ENCODE measurements around the gene NCOA6.
A peak's percentile ranks its signal among the peaks of the same experiment; 100 is the strongest.

Gene NCOA6

DNA sequence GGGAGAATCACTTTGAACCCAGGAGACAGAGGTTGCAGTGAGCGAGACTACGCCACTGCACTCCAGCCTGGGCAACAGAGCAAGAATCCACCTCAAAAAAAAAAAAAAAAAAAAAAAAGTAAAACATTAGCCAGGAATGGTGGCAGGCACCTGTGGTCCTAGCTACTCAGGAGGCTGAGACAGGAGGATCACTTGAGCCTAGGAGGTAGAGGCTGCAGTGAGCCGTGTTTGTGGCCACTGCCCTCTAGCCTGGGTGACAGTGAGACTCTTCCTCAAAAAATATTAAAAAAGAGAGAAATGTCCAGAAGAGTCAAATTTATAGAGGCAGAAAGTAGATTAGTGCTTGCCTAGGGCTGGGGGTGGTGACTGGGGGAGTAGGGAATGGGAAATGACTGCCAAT is 141.8 kb downstream of the NCOA6 start:
- no peak overlapping the region for H3K14ac ChIP-seq (ENCODE audit: low read length)
- no peak overlapping the region for H2BK5ac ChIP-seq (ENCODE audit: low read length)
- H2AFZ ChIP-seq (ENCODE audit: low read length), result no peak overlapping the region
- no peak overlapping the region for H4K91ac ChIP-seq (ENCODE audit: low read depth, low read length, poor library complexity)
- no peak overlapping the region for H2BK120ac ChIP-seq (ENCODE audit: low read depth, low read length)
- no peaks in the 10 kb centered on the region for H3K9me3 ChIP-seq (replicated peaks in 1 of 2; ENCODE audit: control insufficient read depth in 2 of 2, insufficient read depth in 1 of 2, low read depth in 1 of 2, low read length in 2 of 2)
- H3K79me1 ChIP-seq (ENCODE audit: low read depth, low read length), result no peaks in the 10 kb centered on the region
- no peak for DNase-seq (ENCODE audit: low spot score)
- H3K4me3 ChIP-seq (ENCODE audit: low read length in 2 of 2), result no peak overlapping the region
- no peaks in the 10 kb centered on the region for H3K27me3 ChIP-seq (ENCODE audit: control insufficient read depth in 3 of 3, insufficient read depth in 3 of 3, low read depth in 1 of 3, low read length in 3 of 3)
- no peak overlapping the region for H2BK15ac ChIP-seq (ENCODE audit: low read length)
- H3K9ac ChIP-seq (ENCODE audit: low read depth, low read length, poor library complexity), result no peak overlapping the region
- no peak overlapping the region for H3K27ac ChIP-seq (replicated peaks; ENCODE audit: low read length)
- H3K4me1 ChIP-seq (ENCODE audit: control insufficient read depth in 2 of 2, insufficient read depth in 1 of 2, low read depth in 1 of 2, low read length in 2 of 2), result no peaks in the 10 kb centered on the region
- no peak overlapping the region for H2BK12ac ChIP-seq (ENCODE audit: low read length)
- no CpG with 5 or more reads among the region's 3 CpGs for WGBS, 2 donors (ENCODE audit: extremely low coverage in 2 of 2, insufficient read length in 2 of 2, insufficient replicate concordance in 1 of 2)
- no peak overlapping the region for H3K4ac ChIP-seq (ENCODE audit: low read length)
- no peak overlapping the region for H3K18ac ChIP-seq (ENCODE audit: low read length)
- no peak overlapping the region for H3K23ac ChIP-seq (ENCODE audit: low read depth, low read length, poor library complexity)
- H3K4me2 ChIP-seq (ENCODE audit: insufficient read depth, low read length, poor library complexity, severe bottlenecking), result no peak overlapping the region
- no peak overlapping the region for H4K8ac ChIP-seq (ENCODE audit: low read depth, low read length)
- H2AK5ac ChIP-seq (ENCODE audit: low read depth, low read length), result no peak overlapping the region
- H3K36me3 ChIP-seq (replicated peaks in 1 of 2; ENCODE audit: control insufficient read depth in 2 of 2, insufficient read depth in 2 of 2, low read length in 2 of 2), result no peaks in the 10 kb centered on the region

DNA sequence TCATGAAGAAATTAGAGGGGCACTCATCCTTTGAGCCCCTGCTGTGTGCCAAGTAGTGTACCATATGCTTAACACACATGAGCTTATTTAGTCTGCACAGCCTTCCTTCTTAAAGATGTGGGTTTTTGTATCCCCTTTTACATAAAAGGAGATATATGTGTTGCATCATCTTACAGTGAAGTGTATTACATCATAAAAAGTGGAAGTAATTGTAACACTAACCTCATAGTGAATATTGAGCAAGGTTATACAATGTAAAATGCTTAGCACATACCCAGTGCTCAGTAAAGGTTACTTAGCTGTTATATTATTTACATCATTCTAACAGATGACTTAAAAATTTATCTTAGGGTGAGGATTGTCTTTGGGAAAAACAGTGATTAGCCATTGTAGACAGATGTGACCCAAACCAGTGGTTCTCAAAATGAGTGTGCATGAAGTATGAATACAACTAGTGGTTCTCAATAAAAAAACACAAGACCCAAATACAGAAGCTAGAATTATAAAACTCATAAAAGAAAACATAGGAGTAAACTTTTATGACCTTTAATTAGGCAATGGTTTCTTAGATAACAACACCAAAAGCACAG is 144.8 kb downstream of the NCOA6 start:
- H3K9me3 ChIP-seq (replicated peaks in 1 of 2; ENCODE audit: control insufficient read depth in 2 of 2, insufficient read depth in 1 of 2, low read depth in 1 of 2, low read length in 2 of 2), result no peaks in the 10 kb centered on the region
- H3K4me3 ChIP-seq (ENCODE audit: low read length in 2 of 2), result no peak overlapping the region
- H3K4me1 ChIP-seq (ENCODE audit: control insufficient read depth in 2 of 2, insufficient read depth in 1 of 2, low read depth in 1 of 2, low read length in 2 of 2), result no peaks in the 10 kb centered on the region
- no peak overlapping the region for H2AK5ac ChIP-seq (ENCODE audit: low read depth, low read length)
- no peak overlapping the region for H3K4ac ChIP-seq (ENCODE audit: low read length)
- H4K8ac ChIP-seq (ENCODE audit: low read depth, low read length), result no peak overlapping the region
- no peaks in the 10 kb centered on the region for H3K27me3 ChIP-seq (ENCODE audit: control insufficient read depth in 3 of 3, insufficient read depth in 3 of 3, low read depth in 1 of 3, low read length in 3 of 3)
- H4K91ac ChIP-seq (ENCODE audit: low read depth, low read length, poor library complexity), result no peak overlapping the region
- no peak overlapping the region for H3K18ac ChIP-seq (ENCODE audit: low read length)
- no peak overlapping the region for H3K9ac ChIP-seq (ENCODE audit: low read depth, low read length, poor library complexity)
- no peaks in the 10 kb centered on the region for H3K36me3 ChIP-seq (replicated peaks in 1 of 2; ENCODE audit: control insufficient read depth in 2 of 2, insufficient read depth in 2 of 2, low read length in 2 of 2)
- no peak overlapping the region for H2BK15ac ChIP-seq (ENCODE audit: low read length)
- H3K79me1 ChIP-seq (ENCODE audit: low read depth, low read length), result no peaks in the 10 kb centered on the region
- H2BK120ac ChIP-seq (ENCODE audit: low read depth, low read length), result no peak overlapping the region
- H2BK12ac ChIP-seq (ENCODE audit: low read length), result no peak overlapping the region
- no peak overlapping the region for H3K27ac ChIP-seq (replicated peaks; ENCODE audit: low read length)
- H2AFZ ChIP-seq (ENCODE audit: low read length), result no peak overlapping the region
- H3K23ac ChIP-seq (ENCODE audit: low read depth, low read length, poor library complexity), result no peak overlapping the region
- H2BK5ac ChIP-seq (ENCODE audit: low read length), result no peak overlapping the region
- no peak overlapping the region for H3K14ac ChIP-seq (ENCODE audit: low read length)
- DNase-seq (ENCODE audit: low spot score), result no peak
- H3K4me2 ChIP-seq (ENCODE audit: insufficient read depth, low read length, poor library complexity, severe bottlenecking), result no peak overlapping the region

DNA sequence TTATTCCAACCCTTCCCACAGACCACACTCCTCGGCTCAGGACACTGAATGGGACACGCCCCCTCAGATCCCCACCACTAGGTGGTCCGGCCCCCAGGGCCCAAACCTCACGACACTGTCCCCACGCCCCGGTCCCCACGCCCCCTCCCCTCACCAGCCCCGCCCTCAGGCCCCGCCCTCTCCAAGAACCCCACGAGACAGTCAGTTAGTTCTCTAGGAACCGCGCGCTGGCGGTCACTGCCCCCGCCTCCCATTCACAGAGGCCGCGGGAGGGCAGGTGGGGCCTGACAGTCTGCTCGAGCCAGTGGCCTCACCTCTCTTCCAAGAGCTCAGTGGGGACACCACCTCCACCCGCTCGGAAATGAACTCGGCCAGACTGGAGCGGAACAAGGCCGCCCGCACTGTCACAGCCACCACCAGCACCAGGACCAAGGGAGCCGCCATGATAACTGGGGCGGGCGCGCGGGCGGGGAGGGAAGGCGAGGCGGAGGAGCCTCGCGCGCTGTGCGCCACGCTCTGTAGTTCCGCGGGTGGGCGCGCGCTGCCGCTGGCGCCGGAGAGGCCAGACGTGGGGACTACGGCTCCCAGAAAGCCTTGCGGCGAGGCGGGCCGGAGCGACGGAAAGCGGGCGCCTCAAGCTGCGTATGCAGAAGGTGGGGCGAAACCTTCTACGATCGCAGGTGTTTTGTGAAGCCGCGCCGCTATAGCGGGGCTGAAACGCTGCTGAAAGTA is 148.6 kb downstream of the NCOA6 start, which contains the start of gene PIGU:
PIGU (minus strand) TSS at position 451 of the 732 bp plus-strand sequence; CDS start at position 444, 7 bp downstream.
- Histone ChIP-seq H3K27me3 (ENCODE audit: control insufficient read depth in 3 of 3, insufficient read depth in 3 of 3, low read depth in 1 of 3, low read length in 3 of 3) (no peaks in the 10 kb centered on the region), H2BK12ac (ENCODE audit: low read length) (no peak within 1 kb of the TSS), H3K18ac (ENCODE audit: low read length) (peak within 1 kb of the TSS; percentile 94), H2BK15ac (ENCODE audit: low read length) (no peak within 1 kb of the TSS), H3K9me3 (replicated peaks in 1 of 2; ENCODE audit: control insufficient read depth in 2 of 2, insufficient read depth in 1 of 2, low read depth in 1 of 2, low read length in 2 of 2) (no peaks in the 10 kb centered on the region), H4K91ac (ENCODE audit: low read depth, low read length, poor library complexity) (no peak within 1 kb of the TSS), H4K8ac (ENCODE audit: low read depth, low read length) (peak within 1 kb of the TSS; percentile 65), H2AK5ac (ENCODE audit: low read depth, low read length) (peak within 1 kb of the TSS; percentile 75), H3K9ac (ENCODE audit: low read depth, low read length, poor library complexity) (peak within 1 kb of the TSS; percentile 86), H3K4me2 (ENCODE audit: insufficient read depth, low read length, poor library complexity, severe bottlenecking) (peak within 1 kb of the TSS; percentile 59), H3K36me3 (replicated peaks in 1 of 2; ENCODE audit: control insufficient read depth in 2 of 2, insufficient read depth in 2 of 2, low read length in 2 of 2) (no peaks in the 10 kb centered on the region), H2BK5ac (ENCODE audit: low read length) (no peak within 1 kb of the TSS), H3K4me1 (ENCODE audit: control insufficient read depth in 2 of 2, insufficient read depth in 1 of 2, low read depth in 1 of 2, low read length in 2 of 2) (no peaks in the 10 kb centered on the region), H3K14ac (ENCODE audit: low read length) (peak within 1 kb of the TSS; percentile 38), H3K79me1 (ENCODE audit: low read depth, low read length) (no peaks in the 10 kb centered on the region), H3K27ac (replicated peaks; ENCODE audit: low read length) (peak within 1 kb of the TSS; percentile 86), H3K4me3 (ENCODE audit: low read length in 2 of 2) (peak within 1 kb of the TSS; percentile 92 to 96), H2AFZ (ENCODE audit: low read length) (peak within 1 kb of the TSS; percentile 98), H3K23ac (ENCODE audit: low read depth, low read length, poor library complexity) (peak within 1 kb of the TSS; percentile 91), H3K4ac (ENCODE audit: low read length) (no peak within 1 kb of the TSS), H2BK120ac (ENCODE audit: low read depth, low read length) (no peak within 1 kb of the TSS)
- no CpG with 5 or more reads among the region's 64 CpGs for WGBS, 2 donors (ENCODE audit: extremely low coverage in 2 of 2, insufficient read length in 2 of 2, insufficient replicate concordance in 1 of 2)
- peak; percentile 89 for DNase-seq (ENCODE audit: low spot score)

DNA sequence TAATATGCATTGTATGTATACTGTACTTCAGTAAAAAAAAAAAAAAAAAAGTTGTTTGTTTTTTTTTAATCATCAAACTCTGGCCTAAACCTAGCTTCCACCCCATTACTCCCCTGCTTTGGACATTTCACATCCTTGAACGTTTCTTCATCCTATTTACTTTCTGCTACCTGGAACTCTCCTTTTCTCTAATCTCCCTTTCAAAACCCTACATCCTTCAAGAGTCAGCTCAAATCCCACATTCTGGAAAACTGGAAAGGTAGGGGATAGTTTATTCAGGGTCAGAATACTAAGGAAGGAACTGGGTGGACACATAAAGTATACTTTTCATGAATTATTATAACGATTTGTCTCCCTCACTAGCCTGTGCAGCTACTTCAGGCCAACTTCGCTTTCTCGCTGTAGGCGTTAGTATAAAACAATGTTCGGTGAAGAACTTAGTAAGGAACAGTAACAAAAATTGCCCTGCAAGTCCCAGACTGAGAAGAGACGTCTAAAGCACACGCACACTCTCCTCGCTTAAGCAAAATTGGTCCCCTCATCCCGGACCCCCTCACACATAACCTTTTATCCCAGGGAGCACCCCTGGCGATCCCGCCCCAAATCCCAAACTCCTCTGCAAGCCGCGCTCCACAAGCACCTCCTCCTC is 149.3 kb downstream of the NCOA6 start:
- no peak overlapping the region for H2AK5ac ChIP-seq (ENCODE audit: low read depth, low read length)

More for the DNA sequence above, 149.3 kb downstream of the NCOA6 start:
- Histone ChIP-seq H3K4ac (ENCODE audit: low read length) (no peak overlapping the region), H3K4me2 (ENCODE audit: insufficient read depth, low read length, poor library complexity, severe bottlenecking) (peak overlapping the region; percentile 59), H2BK15ac (ENCODE audit: low read length) (no peak overlapping the region), H3K4me3 (ENCODE audit: low read length in 2 of 2) (peak overlapping the region; percentile 92 to 96), H4K8ac (ENCODE audit: low read depth, low read length) (no peak overlapping the region), H3K4me1 (ENCODE audit: control insufficient read depth in 2 of 2, insufficient read depth in 1 of 2, low read depth in 1 of 2, low read length in 2 of 2) (no peaks in the 10 kb centered on the region), H3K9me3 (replicated peaks in 1 of 2; ENCODE audit: control insufficient read depth in 2 of 2, insufficient read depth in 1 of 2, low read depth in 1 of 2, low read length in 2 of 2) (no peaks in the 10 kb centered on the region), H2BK5ac (ENCODE audit: low read length) (no peak overlapping the region), H4K91ac (ENCODE audit: low read depth, low read length, poor library complexity) (no peak overlapping the region), H3K14ac (ENCODE audit: low read length) (no peak overlapping the region), H2BK120ac (ENCODE audit: low read depth, low read length) (no peak overlapping the region), H3K36me3 (replicated peaks in 1 of 2; ENCODE audit: control insufficient read depth in 2 of 2, insufficient read depth in 2 of 2, low read length in 2 of 2) (no peaks in the 10 kb centered on the region), H2AFZ (ENCODE audit: low read length) (peak overlapping the region; percentile 98), H3K27ac (replicated peaks; ENCODE audit: low read length) (peak overlapping the region; percentile 12), H3K27me3 (ENCODE audit: control insufficient read depth in 3 of 3, insufficient read depth in 3 of 3, low read depth in 1 of 3, low read length in 3 of 3) (no peaks in the 10 kb centered on the region), H3K23ac (ENCODE audit: low read depth, low read length, poor library complexity) (no peak overlapping the region), H3K79me1 (ENCODE audit: low read depth, low read length) (no peaks in the 10 kb centered on the region), H3K9ac (ENCODE audit: low read depth, low read length, poor library complexity) (no peak overlapping the region), H3K18ac (ENCODE audit: low read length) (no peak overlapping the region), H2BK12ac (ENCODE audit: low read length) (no peak overlapping the region)
- no CpG with 5 or more reads among the region's 14 CpGs for WGBS, 2 donors (ENCODE audit: extremely low coverage in 2 of 2, insufficient read length in 2 of 2, insufficient replicate concordance in 1 of 2)
- DNase-seq (ENCODE audit: low spot score), result no peak
